MM.1S (cell line): ENCODE data around the gene SERHL2.

ENCODE experiments used
- EZH2 ChIP-seq: fragments of 300-600 bp; sonication (generic); optimal IDR thresholded peaks from 2 replicates; pipeline ENCODE3; 2017; ENCODE audit warnings: low read depth, mild to moderate bottlenecking, antibody characterized with exemption, low read length, mixed read lengths
- EZH2phosphoT487 ChIP-seq: fragments of 300-600 bp; sonication (generic); IDR thresholded peaks from 2 replicates; pipeline ENCODE4 v1.6.1; 2018; ENCODE audit warnings: antibody characterized with exemption, low read length
- TF ChIP-seq, protein P1 (sequence below): fragments of 300-600 bp; sonication (generic); IDR thresholded peaks from 2 replicates; pipeline ENCODE4 v1.5.1; 2016; ENCODE audit warnings: antibody characterized with exemption, low read length, mixed read lengths

DNA sequence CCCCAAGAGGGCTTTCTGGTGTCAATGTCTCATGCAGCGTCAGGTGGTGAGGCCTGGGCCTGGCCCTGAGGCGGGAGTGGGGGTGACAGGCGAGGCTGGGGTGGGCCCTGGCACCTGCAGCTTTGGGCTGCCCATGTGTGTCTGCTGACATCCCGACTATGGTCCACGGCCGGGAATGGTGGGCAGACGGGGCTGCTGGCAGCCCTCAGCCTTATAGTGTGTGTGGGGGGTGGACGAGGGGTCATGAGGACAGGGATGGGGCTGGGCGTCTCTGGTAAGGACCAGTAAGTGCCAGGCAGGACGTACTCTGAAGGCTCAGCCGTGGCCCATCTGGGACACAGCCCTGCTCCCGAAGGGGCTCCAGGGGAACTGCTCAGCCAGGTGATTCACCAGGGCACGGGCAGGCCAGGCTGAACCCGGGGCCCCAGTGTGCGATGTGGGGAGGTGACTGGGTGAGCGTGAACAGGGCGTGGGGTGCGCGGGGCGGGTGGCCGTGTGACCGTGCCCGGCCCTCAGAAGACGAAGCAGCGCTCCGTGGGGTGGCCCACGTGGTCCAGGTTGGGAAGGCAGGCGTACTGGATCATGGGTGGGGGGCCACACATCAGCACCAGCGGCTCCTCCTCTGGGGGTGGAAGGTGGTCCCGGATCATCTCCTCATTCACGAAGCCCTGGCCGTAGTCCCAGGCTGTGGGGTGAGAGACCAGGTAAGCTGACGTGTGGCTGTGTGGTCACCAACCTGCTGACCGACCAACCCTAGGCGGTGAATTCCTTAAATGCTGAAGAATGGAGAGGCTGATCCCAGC, 65.7 kb downstream of the SERHL2 start:
- TF ChIP-seq, protein P1, sequence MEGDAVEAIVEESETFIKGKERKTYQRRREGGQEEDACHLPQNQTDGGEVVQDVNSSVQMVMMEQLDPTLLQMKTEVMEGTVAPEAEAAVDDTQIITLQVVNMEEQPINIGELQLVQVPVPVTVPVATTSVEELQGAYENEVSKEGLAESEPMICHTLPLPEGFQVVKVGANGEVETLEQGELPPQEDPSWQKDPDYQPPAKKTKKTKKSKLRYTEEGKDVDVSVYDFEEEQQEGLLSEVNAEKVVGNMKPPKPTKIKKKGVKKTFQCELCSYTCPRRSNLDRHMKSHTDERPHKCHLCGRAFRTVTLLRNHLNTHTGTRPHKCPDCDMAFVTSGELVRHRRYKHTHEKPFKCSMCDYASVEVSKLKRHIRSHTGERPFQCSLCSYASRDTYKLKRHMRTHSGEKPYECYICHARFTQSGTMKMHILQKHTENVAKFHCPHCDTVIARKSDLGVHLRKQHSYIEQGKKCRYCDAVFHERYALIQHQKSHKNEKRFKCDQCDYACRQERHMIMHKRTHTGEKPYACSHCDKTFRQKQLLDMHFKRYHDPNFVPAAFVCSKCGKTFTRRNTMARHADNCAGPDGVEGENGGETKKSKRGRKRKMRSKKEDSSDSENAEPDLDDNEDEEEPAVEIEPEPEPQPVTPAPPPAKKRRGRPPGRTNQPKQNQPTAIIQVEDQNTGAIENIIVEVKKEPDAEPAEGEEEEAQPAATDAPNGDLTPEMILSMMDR: no peak
- TF ChIP-seq EZH2: no peak
- no peak for TF ChIP-seq EZH2phosphoT487
